Lower leg skin (tissue), 3 donors: ENCODE data around the gene ATP6V0A1.

Experiments
- CTCF ChIP-seq, 3 donors: fragments of 450-650 bp; IDR thresholded peaks; one replicate each; pipeline ENCODE4 v1.5.1; 2016; ENCODE audit warnings: antibody characterized with exemption in 3 of 3, mild to moderate bottlenecking in 3 of 3, moderate library complexity in 2 of 3
- POLR2A ChIP-seq, 2 donors: fragments of 450-650 bp; IDR thresholded peaks; one replicate each; pipeline ENCODE4 v1.6.1; 2016 to 2017; ENCODE audit warnings: antibody characterized with exemption in 2 of 2, mild to moderate bottlenecking in 1 of 2, moderate library complexity in 1 of 2

GRCh38 chr17:42519546-42520491 lies 61.1 kb downstream of the ATP6V0A1 start:
- TF ChIP-seq CTCF (IDR thresholded peaks at IDR 0.05): no peak
- TF ChIP-seq POLR2A (IDR thresholded peaks at IDR 0.05): no peak
